Liver (tissue), 9 donors: ENCODE results near the gene LGR6. TPM values are rescaled to one million over a fixed set of nuclear protein-coding genes. Genes with fewer than 3 reads are reported as not detected.

ENCODE experiments used
- DNase-seq: peaks from one replicate; pipeline ENCODE4 v3.0.0-alpha.2; 2017; ENCODE audit warnings: low spot score
- H3K27ac ChIP-seq, 2 donors: one replicate each; pipeline ENCODE4 v1.7.0; 2013; ENCODE audit warnings: inconsistent platforms in 2 of 2, low read length in 2 of 2, control low read depth in 1 of 2, low read depth in 1 of 2, mild to moderate bottlenecking in 1 of 2
- H3K27me3 ChIP-seq, 4 donors: one replicate each; pipeline versions ENCODE4 v1.6.1 to v1.7.0; 2013; ENCODE audit warnings: low read length in 3 of 4, inconsistent platforms in 1 of 4, mild to moderate bottlenecking in 1 of 4, moderate library complexity in 1 of 4; ENCODE audit not compliant: control insufficient read depth in 4 of 4, insufficient read depth in 4 of 4
- H3K36me3 ChIP-seq, 4 donors: one replicate each; pipeline versions ENCODE4 v1.6.1 to v1.7.0; 2013; ENCODE audit warnings: low read length in 3 of 4, mild to moderate bottlenecking in 3 of 4, low read depth in 1 of 4, moderate library complexity in 1 of 4; ENCODE audit not compliant: control insufficient read depth in 4 of 4, insufficient read depth in 3 of 4
- H3K4me1 ChIP-seq, 4 donors: one replicate each; pipeline versions ENCODE4 v1.6.1 to v1.7.0; 2013; ENCODE audit warnings: low read length in 3 of 4, mild to moderate bottlenecking in 3 of 4, moderate library complexity in 1 of 4; ENCODE audit not compliant: control insufficient read depth in 4 of 4, insufficient read depth in 4 of 4
- H3K4me3 ChIP-seq, 3 donors: one replicate each; pipeline versions ENCODE4 v1.6.1 to v1.7.0; 2013; ENCODE audit warnings: low read length in 3 of 3, control low read depth in 1 of 3, low read depth in 1 of 3, mild to moderate bottlenecking in 1 of 3
- H3K9ac ChIP-seq, 2 donors: one replicate each; pipeline ENCODE4 v1.7.0; 2013; ENCODE audit warnings: low read length in 2 of 2, mild to moderate bottlenecking in 2 of 2, moderate library complexity in 2 of 2, control low read depth in 1 of 2, low read depth in 1 of 2
- H3K9me3 ChIP-seq, 4 donors: one replicate each; pipeline versions ENCODE4 v1.6.1 to v1.7.0; 2013; ENCODE audit warnings: low read length in 3 of 4; ENCODE audit not compliant: control insufficient read depth in 4 of 4
- ATF3 ChIP-seq: IDR thresholded peaks from 2 replicates; pipeline ENCODE4 v1.6.1; 2016; ENCODE audit warnings: antibody characterized with exemption
- CTCF ChIP-seq: fragments of 150-350 bp; IDR thresholded peaks from 2 replicates; pipeline ENCODE4 v1.5.1; 2017; ENCODE audit warnings: improper control_type of control experiment, low read depth, low read length; ENCODE audit not compliant: missing input control
- EGR1 ChIP-seq, 2 donors: IDR thresholded peaks; 2 replicates each; pipeline ENCODE4 v1.6.1; 2016 to 2018; ENCODE audit warnings: antibody characterized with exemption in 2 of 2, low read depth in 2 of 2
- FOXA2 ChIP-seq: IDR thresholded peaks from 2 replicates; pipeline ENCODE4 v1.6.1; 2016; ENCODE audit warnings: antibody characterized with exemption
- GABPA ChIP-seq, 2 donors: IDR thresholded peaks in 1 of 2; conservative IDR thresholded peaks in 1 of 2; 2 replicates each; pipeline ENCODE4 v1.6.1; 2016; ENCODE audit warnings: antibody characterized with exemption in 2 of 2, mild to moderate bottlenecking in 1 of 2, moderate library complexity in 1 of 2
- HNF4A ChIP-seq, 2 donors: conservative IDR thresholded peaks; 2 replicates each; pipeline ENCODE4 v1.6.1; 2016; ENCODE audit warnings: antibody characterized with exemption in 2 of 2, mild to moderate bottlenecking in 2 of 2
- HNF4G ChIP-seq: IDR thresholded peaks from 2 replicates; pipeline ENCODE4 v1.6.1; 2016; ENCODE audit warnings: antibody characterized with exemption
- JUND ChIP-seq, 2 donors: IDR thresholded peaks; 2 replicates each; pipeline ENCODE4 v1.6.1; 2016; ENCODE audit warnings: antibody characterized with exemption in 2 of 2
- MAX ChIP-seq: IDR thresholded peaks from 2 replicates; pipeline ENCODE4 v1.6.1; 2016; ENCODE audit warnings: antibody characterized with exemption
- RAD21 ChIP-seq, 2 donors: IDR thresholded peaks; 2 replicates each; pipeline ENCODE4 v1.6.1; 2016; ENCODE audit warnings: antibody characterized with exemption in 2 of 2, mild to moderate bottlenecking in 2 of 2
- REST ChIP-seq: IDR thresholded peaks from 2 replicates; pipeline ENCODE4 v1.6.1; 2016; ENCODE audit warnings: antibody characterized with exemption, mild to moderate bottlenecking
- RXRA ChIP-seq, 2 donors: IDR thresholded peaks; 2 replicates each; pipeline ENCODE4 v1.6.1; 2017 to 2018; ENCODE audit warnings: antibody characterized with exemption in 2 of 2, mild to moderate bottlenecking in 1 of 2
- SP1 ChIP-seq: IDR thresholded peaks from 2 replicates; pipeline ENCODE4 v1.6.1; 2018; ENCODE audit warnings: antibody characterized with exemption, mild to moderate bottlenecking
- TAF1 ChIP-seq: conservative IDR thresholded peaks from 2 replicates; pipeline ENCODE4 v1.6.1; 2016; ENCODE audit warnings: antibody characterized with exemption, mild to moderate bottlenecking
- YY1 ChIP-seq: IDR thresholded peaks from 2 replicates; pipeline ENCODE4 v1.6.1; 2016; ENCODE audit warnings: antibody characterized with exemption, mild to moderate bottlenecking
- ZBTB33 ChIP-seq: IDR thresholded peaks from 2 replicates; pipeline ENCODE4 v1.6.1; 2016; ENCODE audit warnings: antibody characterized with exemption
- WGBS: extraction: QIAGEN DNeasy Blood & Tissue Kit; methylation state at CpG from one replicate; pipeline ENCODE4 v1.1.7; 2013; 5-methylcytosine and 5-hydroxymethylcytosine counted together
- polyA plus RNA-seq, 2 donors: library from polyadenylated mRNA; stranded (reverse) in 1 of 2; unstranded in 1 of 2; fragments of 200-250 nt in 1 of 2; fragments of >200 nt in 1 of 2; fragmentation: Nextera tagmentation in 1 of 2; extraction: Ambion mirVana in 1 of 2; gene quantifications; one replicate each; pipeline versions ENCODE4 v1.2.1 to v1.2.3, GENCODE V29; 2013 to 2015
- total RNA-seq, 2 donors: library from RNA; depleted of rRNA; stranded (reverse); fragments of >200 nt; gene quantifications; one replicate each; pipeline ENCODE4 v1.2.3, GENCODE V29; 2014
- donor health status: healthy.
- donor health status: healthy.
- donor health status: healthy.
- donor health status: healthy.
- donor health status: healthy.

The LGR6 gene
- total and polyA plus RNA-seq, 4 donors, result 0.05 to 1.2 (median 0.75) TPM

- Histone ChIP-seq H3K4me3 (no peak overlapping the region), H3K27me3 (peaks cover 0 to 5% (median 0%) of the 10 kb centered on the region in 4 donors)
- 73% methylated on average over 13 of the region's 13 CpGs for WGBS
Observed at GRCh38 chr1:202203238-202204039, 9.8 kb downstream of the LGR6 start.

GRCh38 chr1:202204065-202204464 is 10.5 kb downstream of the LGR6 start:
- WGBS, result 30% methylated on average over 1 of the region's 1 CpG
- no peaks in the 10 kb centered on the region for H3K36me3 ChIP-seq
- peaks cover 0 to 3% (median 0%) of the 10 kb centered on the region in 4 donors for H3K27me3 ChIP-seq

More at GRCh38 chr1:202203238-202204039, 9.8 kb downstream of the LGR6 start:
- Histone ChIP-seq H3K9ac (no peak overlapping the region), H3K27ac (no peak overlapping the region), H3K9me3 (no peaks in the 10 kb centered on the region), H3K36me3 (no peaks in the 10 kb centered on the region), H3K4me1 (no peaks in the 10 kb centered on the region)
- DNase-seq, result no peak
- TF ChIP-seq RAD21 (IDR thresholded peaks at IDR 0.05) (no peak), SP1 (no peak), HNF4A (conservative IDR thresholded peaks at IDR 0.05) (no peak), ZBTB33 (no peak), HNF4G (no peak), FOXA2 (no peak), RXRA (IDR thresholded peaks at IDR 0.05) (no peak), YY1 (no peak), TAF1 (no peak), GABPA (IDR thresholded peaks at IDR 0.05 in 1 of 2, conservative IDR thresholded peaks at IDR 0.05 in 1 of 2) (no peak)

More at GRCh38 chr1:202204065-202204464, 10.5 kb downstream of the LGR6 start:
- Histone ChIP-seq H3K9me3 (no peaks in the 10 kb centered on the region), H3K27ac (no peak overlapping the region), H3K4me1 (no peaks in the 10 kb centered on the region), H3K4me3 (no peak overlapping the region), H3K9ac (no peak overlapping the region)
- no peak for TF ChIP-seq HNF4A (conservative IDR thresholded peaks at IDR 0.05)
- TF ChIP-seq ATF3, result no peak
- TF ChIP-seq HNF4G, result no peak
- no peak for TF ChIP-seq CTCF
- TF ChIP-seq MAX, result no peak
- TF ChIP-seq JUND (IDR thresholded peaks at IDR 0.05), result no peak
- TF ChIP-seq REST, result no peak
- TF ChIP-seq TAF1, result no peak
- TF ChIP-seq EGR1 (IDR thresholded peaks at IDR 0.05; ENCODE audit: low read depth in 2 of 2), result no peak
- TF ChIP-seq FOXA2, result no peak
- TF ChIP-seq YY1, result no peak
- no peak for TF ChIP-seq RXRA (IDR thresholded peaks at IDR 0.05)
- no peak for TF ChIP-seq SP1
- no peak for TF ChIP-seq ZBTB33
- DNase-seq, result no peak
